Stomach (tissue), 9 donors: ENCODE measurements around the gene TNS3. TPM values are rescaled to one million over a fixed set of nuclear protein-coding genes. Genes with fewer than 3 reads are reported as not detected.
A peak's percentile ranks its signal among the peaks of the same experiment; 100 is the strongest.

Experiments used
- DNase-seq, 2 donors: peaks; one replicate each; pipeline versions ENCODE4 v3.0.0 to v3.0.0-alpha.2; 2013 to 2019
- H3K27ac ChIP-seq, 5 donors: fragments of 200-600 bp in 4 of 5; sonication (generic) in 4 of 5; one replicate each; pipeline ENCODE4 v1.5.1; 2013 to 2019; ENCODE audit warnings: mild to moderate bottlenecking in 1 of 5, moderate library complexity in 1 of 5
- H3K27me3 ChIP-seq, 3 donors: fragments of 200-600 bp; sonication (generic); one replicate each; pipeline ENCODE4 v1.5.1; 2017 to 2019; ENCODE audit warnings: mixed run types in 1 of 3
- H3K36me3 ChIP-seq, 4 donors: fragments of 200-600 bp; sonication (generic); 1 replicate in 3 of 4; 2 replicates in 1 of 4; pipeline ENCODE4 v1.5.1; 2016 to 2019
- H3K4me1 ChIP-seq, 4 donors: fragments of 200-600 bp; sonication (generic); one replicate each; pipeline ENCODE4 v1.5.1; 2016 to 2019
- H3K4me3 ChIP-seq, 4 donors: fragments of 200-600 bp; sonication (generic) in 3 of 4; one replicate each; pipeline ENCODE4 v1.5.1; 2016 to 2019; ENCODE audit warnings: mild to moderate bottlenecking in 1 of 4
- H3K9me3 ChIP-seq, 4 donors: fragments of 200-600 bp; sonication (generic); one replicate each; pipeline ENCODE4 v1.5.1; 2016 to 2019
- CTCF ChIP-seq, 7 experiments: fragments of 450-650 bp in 4 of 7; fragments of 200-600 bp in 3 of 7; sonication (generic) in 3 of 7; IDR thresholded peaks; one replicate each; pipeline ENCODE4 v1.5.1; 2016 to 2019; ENCODE audit warnings: antibody characterized with exemption in 7 of 7, control low read depth in 2 of 7, mild to moderate bottlenecking in 1 of 7
- EP300 ChIP-seq: sonication (generic); formaldehyde crosslinking; IDR thresholded peaks from one replicate; pipeline ENCODE4 v1.6.1; 2017; ENCODE audit warnings: antibody characterized with exemption
- POLR2A ChIP-seq, 4 donors: fragments of 450-650 bp; IDR thresholded peaks; one replicate each; pipeline ENCODE4 v1.6.1; 2016; ENCODE audit warnings: antibody characterized with exemption in 4 of 4, control low read depth in 2 of 4, mild to moderate bottlenecking in 1 of 4, moderate library complexity in 1 of 4
- POLR2AphosphoS5 ChIP-seq, 3 donors: sonication (generic); formaldehyde crosslinking; IDR thresholded peaks; one replicate each; pipeline ENCODE4 v1.6.1; 2016; ENCODE audit warnings: antibody characterized with exemption in 3 of 3
- WGBS, 5 donors: extraction: QIAGEN DNeasy Blood & Tissue Kit in 3 of 5; methylation state at CpG; one replicate each; pipeline versions ENCODE4 v1.1.5 to v1.1.7; 2013 to 2018; 5-methylcytosine and 5-hydroxymethylcytosine counted together
- intact Hi-C: fragments of 100-400 bp; cut with DNase I; formaldehyde crosslinking; loops from one replicate; pipeline ENCODE4 v1.15.1; 2023; ENCODE audit warnings: low total_unique reads
- polyA plus RNA-seq, 3 donors: library from polyadenylated mRNA; stranded (reverse); fragments of 200-250 nt; gene quantifications; one replicate each; pipeline ENCODE4 v1.2.3, GENCODE V29; 2013
- total RNA-seq, 5 donors: library from RNA; depleted of rRNA; stranded (reverse); fragments of >200 nt; gene quantifications; one replicate each; pipeline versions ENCODE4 v1.1.0 to v1.2.3, GENCODE V29; 2014 to 2016
- donor health status: healthy with polysubstance abuse.
- donor health status: Bipolar disorder and iron deficiency.
- donor health status: healthy.

The TNS3 gene
- total and polyA plus RNA-seq, 8 donors, result 10.0 to 105 (median 41.0) TPM

GRCh38 chr7:47505312-47506007 lies 76.5 kb downstream of the TNS3 start:
- intact Hi-C loops, result no loop called here
- H3K27ac ChIP-seq, result no peak overlapping the region
- H3K4me3 ChIP-seq, result no peak overlapping the region
- TF ChIP-seq EP300 (no peak), CTCF (IDR thresholded peaks at IDR 0.05) (no peak), POLR2AphosphoS5 (IDR thresholded peaks at IDR 0.05) (no peak), POLR2A (IDR thresholded peaks at IDR 0.05) (no peak)
- WGBS, 5 donors, result 81 to 87% (median 81%) methylated on average over 12 of the region's 12 CpGs
- H3K4me1 ChIP-seq, result peaks cover 5 to 55% (median 31%) of the 10 kb centered on the region in 4 donors
- H3K36me3 ChIP-seq, result peaks cover 8 to 16% (median 10%) of the 10 kb centered on the region in 4 donors
- no peaks in the 10 kb centered on the region for H3K27me3 ChIP-seq
- DNase-seq, result no peak
- no peaks in the 10 kb centered on the region for H3K9me3 ChIP-seq

GRCh38 chr7:47504551-47505311 lies 77.2 kb downstream of the TNS3 start:
- WGBS, 5 donors, result 89 to 93% (median 93%) methylated on average over 14 of the region's 14 CpGs
- H3K4me1 ChIP-seq, result peaks cover 8 to 62% (median 37%) of the 10 kb centered on the region in 4 donors
- TF ChIP-seq EP300 (no peak), POLR2A (IDR thresholded peaks at IDR 0.05) (no peak), CTCF (IDR thresholded peaks at IDR 0.05) (no peak), POLR2AphosphoS5 (IDR thresholded peaks at IDR 0.05) (no peak)
- H3K9me3 ChIP-seq, result no peaks in the 10 kb centered on the region
- peak overlapping the region in 1 of 5 donors; percentile 11 for H3K27ac ChIP-seq
- DNase-seq, result no peak
- peaks cover 8 to 16% (median 10%) of the 10 kb centered on the region in 4 donors for H3K36me3 ChIP-seq
- intact Hi-C loops, result no loop called here
- no peak overlapping the region for H3K4me3 ChIP-seq
- no peaks in the 10 kb centered on the region for H3K27me3 ChIP-seq

GRCh38 chr7:47503281-47503680 lies 78.6 kb downstream of the TNS3 start:
- H3K27me3 ChIP-seq, result no peaks in the 10 kb centered on the region
- H3K4me1 ChIP-seq, result peaks cover 19 to 77% (median 51%) of the 10 kb centered on the region in 4 donors
- intact Hi-C loops, result no loop called here
- TF ChIP-seq POLR2AphosphoS5 (IDR thresholded peaks at IDR 0.05) (peak in 1 of 3 donors; percentile 27), EP300 (no peak)
- no peak overlapping the region for H3K4me3 ChIP-seq
- DNase-seq, result no peak
- H3K27ac ChIP-seq, result peak overlapping the region in 2 of 5 donors; percentile 11 to 19
- H3K36me3 ChIP-seq, result peaks cover 4 to 10% (median 9%) of the 10 kb centered on the region in 4 donors
- H3K9me3 ChIP-seq, result no peaks in the 10 kb centered on the region

GRCh38 chr7:47502240-47502877 lies 79.6 kb downstream of the TNS3 start:
- TF ChIP-seq CTCF (IDR thresholded peaks at IDR 0.05) (no peak), EP300 (no peak), POLR2AphosphoS5 (IDR thresholded peaks at IDR 0.05) (no peak)
- intact Hi-C loops, result no loop called here
- Histone ChIP-seq H3K4me1 (peaks cover 27 to 82% (median 58%) of the 10 kb centered on the region in 4 donors), H3K27me3 (no peaks in the 10 kb centered on the region), H3K9me3 (no peaks in the 10 kb centered on the region), H3K4me3 (no peak overlapping the region), H3K27ac (peak overlapping the region in 3 of 5 donors; percentile 20 to 35 (median 29)), H3K36me3 (peaks cover 4 to 10% (median 9%) of the 10 kb centered on the region in 4 donors)
- no peak for DNase-seq
- WGBS, 5 donors, result 65 to 87% (median 72%) methylated on average over 10 to 12 of the region's 12 CpGs
